GM19238 (cell line): ENCODE data around the gene HIF3A.

Source experiments
- DNase-seq: peaks from one replicate; pipeline ENCODE4 v3.0.0; 2011; ENCODE audit warnings: low spot score; ENCODE audit not compliant: insufficient read length

HIF3A gene

GRCh38 chr19:46326608-46327007 is 29.8 kb downstream of the HIF3A start:
- DNase-seq = no peak

- DNase-seq = no peak
Observed at GRCh38 chr19:46328079-46328478, 31.2 kb downstream of the HIF3A start.

GRCh38 chr19:46330319-46330918 is 33.6 kb downstream of the HIF3A start:
- DNase-seq = no peak

- DNase-seq = no peak
Observed at GRCh38 chr19:46337487-46337886, 40.6 kb downstream of the HIF3A start.

- no peak for DNase-seq
Observed at GRCh38 chr19:46339446-46339845, 42.6 kb downstream of the HIF3A start.

GRCh38 chr19:46340051-46340659 is 43.3 kb downstream of the HIF3A start:
- no peak for DNase-seq

GRCh38 chr19:46341937-46342336 is 45.1 kb downstream of the HIF3A start:
- no peak for DNase-seq

GRCh38 chr19:46344363-46344762 is 47.5 kb downstream of the HIF3A start:
- DNase-seq = no peak

GRCh38 chr19:46345157-46345556 is 48.3 kb downstream of the HIF3A start:
- no peak for DNase-seq

GRCh38 chr19:46346821-46347571 is 50.2 kb downstream of the HIF3A start, which contains the start of gene PPP5C:
Gene PPP5C, plus strand, starts transcription at chr19:46347087. Its CDS starts 10 bp downstream, at chr19:46347097.
- peak; percentile 97 for DNase-seq

GRCh38 chr19:46347572-46347883 is 50.7 kb downstream of the HIF3A start:
- DNase-seq = no peak

GRCh38 chr19:46347985-46348384 is 51.1 kb downstream of the HIF3A start:
- DNase-seq = no peak

- no peak for DNase-seq
Observed at GRCh38 chr19:46349311-46349993, 52.6 kb downstream of the HIF3A start.

GRCh38 chr19:46350029-46350757 is 53.4 kb downstream of the HIF3A start:
- DNase-seq = no peak

GRCh38 chr19:46350758-46351159 is 53.9 kb downstream of the HIF3A start:
- peak; percentile 40 for DNase-seq

- DNase-seq = no peak
Observed at GRCh38 chr19:46351241-46352041, 54.6 kb downstream of the HIF3A start.

GRCh38 chr19:46353730-46354528 is 57.1 kb downstream of the HIF3A start:
- DNase-seq = no peak

GRCh38 chr19:46355234-46356148 is 58.6 kb downstream of the HIF3A start:
- no peak for DNase-seq
